Spleen (tissue), 7 donors: ENCODE data around the gene FBXO31.

Source experiments
- CTCF ChIP-seq, 11 experiments: fragments of 200-600 bp in 7 of 11; fragments of 450-650 bp in 4 of 11; sonication (generic) in 4 of 11; IDR thresholded peaks in 8 of 11; conservative IDR thresholded peaks in 3 of 11; 1 replicate in 7 of 11; 2 replicates in 4 of 11; pipeline versions ENCODE4 v1.4.0 to v1.8.0; 2016 to 2021; ENCODE audit warnings: antibody characterized with exemption in 11 of 11, inconsistent platforms in 4 of 11, mild to moderate bottlenecking in 1 of 11
- POLR2A ChIP-seq, 3 donors: fragments of 450-650 bp; IDR thresholded peaks; one replicate each; pipeline ENCODE4 v1.5.1; 2017; ENCODE audit warnings: antibody characterized with exemption in 3 of 3, mild to moderate bottlenecking in 1 of 3
- POLR2AphosphoS5 ChIP-seq, 3 donors: sonication (generic); formaldehyde crosslinking; IDR thresholded peaks; one replicate each; pipeline ENCODE4 v1.5.1; 2017; ENCODE audit warnings: antibody characterized with exemption in 3 of 3
- donor health status: DM: no; HTN: no; CAD: no; lungs with moderate emphysema.
- donor health status: DM: no; HTN: no; CAD: no.
- donor health status: DM: no; HTN: no; CAD: no.

GRCh38 chr16:87391324-87391949 is 7.9 kb upstream of the FBXO31 start:
- no peak for TF ChIP-seq CTCF (IDR thresholded peaks at IDR 0.05 in 8 of 11, conservative IDR thresholded peaks at IDR 0.05 in 3 of 11)
- TF ChIP-seq POLR2A (IDR thresholded peaks at IDR 0.05) = no peak
- TF ChIP-seq POLR2AphosphoS5 (IDR thresholded peaks at IDR 0.05) = no peak
